Measurements from ENCODE around the gene ASGR1. TPM values are rescaled to one million over a fixed set of nuclear protein-coding genes. Genes with fewer than 3 reads are reported as not detected.

The ASGR1 gene
- total and polyA plus RNA-seq, 12 donors: 0.29 to 6.9 (median 1.8) TPM; not detected in 2

- peak in 3 of 7 donors; percentile 60 to 69 (median 64) for DNase-seq
- TF ChIP-seq, protein P1, sequence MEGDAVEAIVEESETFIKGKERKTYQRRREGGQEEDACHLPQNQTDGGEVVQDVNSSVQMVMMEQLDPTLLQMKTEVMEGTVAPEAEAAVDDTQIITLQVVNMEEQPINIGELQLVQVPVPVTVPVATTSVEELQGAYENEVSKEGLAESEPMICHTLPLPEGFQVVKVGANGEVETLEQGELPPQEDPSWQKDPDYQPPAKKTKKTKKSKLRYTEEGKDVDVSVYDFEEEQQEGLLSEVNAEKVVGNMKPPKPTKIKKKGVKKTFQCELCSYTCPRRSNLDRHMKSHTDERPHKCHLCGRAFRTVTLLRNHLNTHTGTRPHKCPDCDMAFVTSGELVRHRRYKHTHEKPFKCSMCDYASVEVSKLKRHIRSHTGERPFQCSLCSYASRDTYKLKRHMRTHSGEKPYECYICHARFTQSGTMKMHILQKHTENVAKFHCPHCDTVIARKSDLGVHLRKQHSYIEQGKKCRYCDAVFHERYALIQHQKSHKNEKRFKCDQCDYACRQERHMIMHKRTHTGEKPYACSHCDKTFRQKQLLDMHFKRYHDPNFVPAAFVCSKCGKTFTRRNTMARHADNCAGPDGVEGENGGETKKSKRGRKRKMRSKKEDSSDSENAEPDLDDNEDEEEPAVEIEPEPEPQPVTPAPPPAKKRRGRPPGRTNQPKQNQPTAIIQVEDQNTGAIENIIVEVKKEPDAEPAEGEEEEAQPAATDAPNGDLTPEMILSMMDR (IDR thresholded peaks at IDR 0.05): no peak
- peak in 1 of 2 donors; percentile 12 for TF ChIP-seq POLR2A (IDR thresholded peaks at IDR 0.05)
- WGBS, 4 donors: 53 to 81% (median 76%) methylated on average over 4 to 21 of the region's 21 CpGs
- Histone ChIP-seq H3K36me3 (replicated peaks in 1 of 2) (peaks cover 0 to 86% of the 10 kb centered on the region in 2 donors), H3K4me3 (no peak overlapping the region), H3K9me3 (replicated peaks in 1 of 3) (no peaks in the 10 kb centered on the region), H3K27me3 (no peaks in the 10 kb centered on the region), H3K4me1 (replicated peaks in 1 of 2) (peaks cover 22 to 38% of the 10 kb centered on the region in 2 donors), H3K27ac (peak overlapping the region in 4 of 5 donors; percentile 16 to 59 (median 54))
- intact Hi-C loops (cut with DNase I): no loop called here
Observed at GRCh38 chr17:7225711-7226331, 46.7 kb upstream of the ASGR1 start.

GRCh38 chr17:7224661-7225111 is 45.5 kb upstream of the ASGR1 start:
- Histone ChIP-seq H3K27me3 (no peaks in the 10 kb centered on the region), H3K4me3 (no peak overlapping the region), H3K36me3 (replicated peaks in 1 of 2) (peaks cover 0 to 77% of the 10 kb centered on the region in 2 donors), H3K9me3 (replicated peaks in 1 of 3) (no peaks in the 10 kb centered on the region), H3K4me1 (replicated peaks in 1 of 2) (peaks cover 26 to 43% of the 10 kb centered on the region in 2 donors), H3K27ac (peak overlapping the region in 4 of 5 donors; percentile 16 to 100 (median 58))
- 24 to 46% (median 43%) methylated on average over 10 to 15 of the region's 15 CpGs; no CpG with 5 or more reads in 1 of the 4 donors for WGBS, 4 donors
- TF ChIP-seq, protein P1 (IDR thresholded peaks at IDR 0.05): no peak
- intact Hi-C loops (cut with DNase I): no loop called here
- DNase-seq: peak in 4 of 7 donors; percentile 55 to 68 (median 66)

- peak in 1 of 2 donors; percentile 27 for TF ChIP-seq POLR2A (IDR thresholded peaks at IDR 0.05)
- TF ChIP-seq, protein P1 (IDR thresholded peaks at IDR 0.05): no peak
- H3K27ac ChIP-seq: peak overlapping the region in 4 of 5 donors; percentile 38 to 100 (median 44)
- intact Hi-C loops (cut with DNase I): no loop called here
- DNase-seq: peak in 4 of 7 donors; percentile 51 to 66 (median 61)
- H3K27me3 ChIP-seq: no peaks in the 10 kb centered on the region
- peaks cover 26 to 47% of the 10 kb centered on the region in 2 donors for H3K4me1 ChIP-seq (replicated peaks in 1 of 2)
- peaks cover 0 to 71% of the 10 kb centered on the region in 2 donors for H3K36me3 ChIP-seq (replicated peaks in 1 of 2)
- no peaks in the 10 kb centered on the region for H3K9me3 ChIP-seq (replicated peaks in 1 of 3)
- WGBS, 4 donors: 32 to 55% (median 40%) methylated on average over 1 to 10 of the region's 10 CpGs
- H3K4me3 ChIP-seq: no peak overlapping the region
Observed at GRCh38 chr17:7224110-7224509, 44.9 kb upstream of the ASGR1 start.

GRCh38 chr17:7223375-7223774 is 44.2 kb upstream of the ASGR1 start:
- Histone ChIP-seq H3K4me1 (replicated peaks in 1 of 2) (peaks cover 26 to 54% of the 10 kb centered on the region in 2 donors), H3K9me3 (replicated peaks in 1 of 3) (no peaks in the 10 kb centered on the region), H3K27ac (peak overlapping the region in 3 of 5 donors; percentile 38 to 100 (median 51)), H3K27me3 (no peaks in the 10 kb centered on the region), H3K4me3 (no peak overlapping the region), H3K36me3 (replicated peaks in 1 of 2) (peaks cover 0 to 64% of the 10 kb centered on the region in 2 donors)
- intact Hi-C loops (cut with DNase I): no loop called here
- DNase-seq: peak in 1 of 7 donors; percentile 48
- TF ChIP-seq, protein P1 (IDR thresholded peaks at IDR 0.05): no peak
- no peak for TF ChIP-seq POLR2A (IDR thresholded peaks at IDR 0.05)
- WGBS, 4 donors: 67 to 73% (median 72%) methylated on average over 1 to 4 of the region's 4 CpGs
